ENCODE measurements around the gene LPIN1. TPM values are rescaled to one million over a fixed set of nuclear protein-coding genes. Genes with fewer than 3 reads are reported as not detected.

The LPIN1 gene
- total RNA-seq, 2 donors from 2014 or later = 15.0 to 47.5 TPM

- no peaks in the 10 kb centered on the region for H3K36me3 ChIP-seq (replicated peaks in 1 of 2; ENCODE audit: insufficient read depth in 1 of 2, low read depth in 2 of 2)
- H3K4me3 ChIP-seq = no peak overlapping the region
- 81 to 89% methylated on average over 13 of the region's 13 CpGs for WGBS, 2 donors
- intact Hi-C loops (cut with DNase I) = no loop called here
- H3K27me3 ChIP-seq = no peaks in the 10 kb centered on the region
- no peak for DNase-seq
- H3K4me1 ChIP-seq = peaks cover 54% of the 10 kb centered on the region
- H3K9me3 ChIP-seq = no peaks in the 10 kb centered on the region
- ATAC-seq = no peak
- TF ChIP-seq CTCF (IDR thresholded peaks at IDR 0.05) = no peak
- no peak for TF ChIP-seq POLR2A (IDR thresholded peaks at IDR 0.05)
- no peak overlapping the region for H3K27ac ChIP-seq
Measured at GRCh38 chr2:11749646-11750349, 3.4 kb downstream of the LPIN1 start.

- Histone ChIP-seq H3K9me3 (no peaks in the 10 kb centered on the region), H3K27ac (no peak overlapping the region), H3K36me3 (replicated peaks in 1 of 2; ENCODE audit: insufficient read depth in 1 of 2, low read depth in 2 of 2) (no peaks in the 10 kb centered on the region), H3K4me3 (no peak overlapping the region), H3K27me3 (no peaks in the 10 kb centered on the region), H3K4me1 (peaks cover 50% of the 10 kb centered on the region)
- ATAC-seq (no peak), DNase-seq (no peak)
- intact Hi-C loops (cut with DNase I) = no loop called here
- no peak for TF ChIP-seq CTCF (IDR thresholded peaks at IDR 0.05)
- no peak for TF ChIP-seq POLR2A (IDR thresholded peaks at IDR 0.05)
- 79 to 80% methylated on average over 5 of the region's 5 CpGs for WGBS, 2 donors
Measured at GRCh38 chr2:11750422-11750821, 4.0 kb downstream of the LPIN1 start.

- no peak overlapping the region for H3K27ac ChIP-seq
- TF ChIP-seq POLR2A (IDR thresholded peaks at IDR 0.05) (no peak), CTCF (IDR thresholded peaks at IDR 0.05) (no peak)
- WGBS, 2 donors = 33 to 38% methylated on average over 7 of the region's 7 CpGs
- no peaks in the 10 kb centered on the region for H3K27me3 ChIP-seq
- H3K4me3 ChIP-seq = no peak overlapping the region
- no peak for ATAC-seq
- H3K9me3 ChIP-seq = no peaks in the 10 kb centered on the region
- intact Hi-C loops (cut with DNase I) = no loop called here
- no peaks in the 10 kb centered on the region for H3K36me3 ChIP-seq (replicated peaks in 1 of 2; ENCODE audit: insufficient read depth in 1 of 2, low read depth in 2 of 2)
- peaks cover 47% of the 10 kb centered on the region for H3K4me1 ChIP-seq
- DNase-seq = peak in 2 of 4 donors; percentile 28 to 30
Measured at GRCh38 chr2:11750917-11751316, 4.5 kb downstream of the LPIN1 start.

GRCh38 chr2:11752906-11753305 lies 6.5 kb downstream of the LPIN1 start:
- H3K9me3 ChIP-seq = no peaks in the 10 kb centered on the region
- ATAC-seq = no peak
- intact Hi-C loops (cut with DNase I) = no loop called here
- no peak for TF ChIP-seq POLR2A (IDR thresholded peaks at IDR 0.05)
- TF ChIP-seq CTCF (IDR thresholded peaks at IDR 0.05) = no peak
- H3K36me3 ChIP-seq (replicated peaks in 1 of 2; ENCODE audit: insufficient read depth in 1 of 2, low read depth in 2 of 2) = no peaks in the 10 kb centered on the region
- no peaks in the 10 kb centered on the region for H3K27me3 ChIP-seq
- H3K27ac ChIP-seq = peak overlapping the region in 3 of 4 donors; percentile 69 to 90 (median 80)
- WGBS, 2 donors = 78 to 83% methylated on average over 7 to 8 of the region's 8 CpGs
- DNase-seq = no peak
- no peak overlapping the region for H3K4me3 ChIP-seq
- peaks cover 34% of the 10 kb centered on the region for H3K4me1 ChIP-seq

GRCh38 chr2:11753452-11753885 lies 7.0 kb downstream of the LPIN1 start:
- peak; percentile 64 to 86 (median 78) for DNase-seq

More at GRCh38 chr2:11753452-11753885, 7.0 kb downstream of the LPIN1 start:
- H3K36me3 ChIP-seq (replicated peaks in 1 of 2; ENCODE audit: insufficient read depth in 1 of 2, low read depth in 2 of 2) = no peaks in the 10 kb centered on the region
- ATAC-seq = peak; percentile 94
- intact Hi-C loops (cut with DNase I) = no loop called here
- H3K9me3 ChIP-seq = no peaks in the 10 kb centered on the region
- H3K4me3 ChIP-seq = no peak overlapping the region
- H3K27ac ChIP-seq = peak overlapping the region in 3 of 4 donors; percentile 69 to 90 (median 80)
- TF ChIP-seq CTCF (IDR thresholded peaks at IDR 0.05) = peak in 1 of 7 experiments; percentile 16
- TF ChIP-seq POLR2A (IDR thresholded peaks at IDR 0.05) = peak in 1 of 3 donors; percentile 42
- WGBS, 2 donors = 3 to 9% methylated on average over 4 to 5 of the region's 5 CpGs
- peaks cover 31% of the 10 kb centered on the region for H3K4me1 ChIP-seq
- no peaks in the 10 kb centered on the region for H3K27me3 ChIP-seq
